ENCODE results near the gene C12orf76.

- TF ChIP-seq POLR2A (IDR thresholded peaks at IDR 0.05) (no peak), CTCF (IDR thresholded peaks at IDR 0.05) (no peak)
Measured at GRCh38 chr12:110074089-110074488, 25.8 kb upstream of the C12orf76 start.

Data from right lobe of liver (tissue), 4 donors.